ENCODE measurements around the gene DEGS2.

DEGS2 gene

DNA sequence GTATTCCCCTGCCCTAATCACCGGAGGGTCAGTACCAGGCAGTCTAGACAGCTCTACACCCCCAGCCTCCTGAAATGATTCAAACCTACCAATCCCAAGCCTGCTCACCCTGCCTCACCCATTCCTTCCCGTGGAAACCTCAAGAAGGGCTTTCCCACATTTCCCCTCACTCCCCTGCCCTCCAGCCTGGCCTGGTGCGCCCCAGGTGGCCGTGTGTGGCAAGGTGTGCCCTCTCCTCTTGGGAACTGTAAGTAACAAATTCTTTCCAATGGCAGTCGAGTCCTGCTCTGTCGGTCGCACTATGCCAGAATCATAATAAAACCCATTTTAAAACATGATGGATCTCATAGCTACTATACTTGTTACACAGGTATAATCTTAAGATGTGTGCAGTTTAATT is 13.9 kb upstream of the DEGS2 start:
- TF ChIP-seq, protein P1, sequence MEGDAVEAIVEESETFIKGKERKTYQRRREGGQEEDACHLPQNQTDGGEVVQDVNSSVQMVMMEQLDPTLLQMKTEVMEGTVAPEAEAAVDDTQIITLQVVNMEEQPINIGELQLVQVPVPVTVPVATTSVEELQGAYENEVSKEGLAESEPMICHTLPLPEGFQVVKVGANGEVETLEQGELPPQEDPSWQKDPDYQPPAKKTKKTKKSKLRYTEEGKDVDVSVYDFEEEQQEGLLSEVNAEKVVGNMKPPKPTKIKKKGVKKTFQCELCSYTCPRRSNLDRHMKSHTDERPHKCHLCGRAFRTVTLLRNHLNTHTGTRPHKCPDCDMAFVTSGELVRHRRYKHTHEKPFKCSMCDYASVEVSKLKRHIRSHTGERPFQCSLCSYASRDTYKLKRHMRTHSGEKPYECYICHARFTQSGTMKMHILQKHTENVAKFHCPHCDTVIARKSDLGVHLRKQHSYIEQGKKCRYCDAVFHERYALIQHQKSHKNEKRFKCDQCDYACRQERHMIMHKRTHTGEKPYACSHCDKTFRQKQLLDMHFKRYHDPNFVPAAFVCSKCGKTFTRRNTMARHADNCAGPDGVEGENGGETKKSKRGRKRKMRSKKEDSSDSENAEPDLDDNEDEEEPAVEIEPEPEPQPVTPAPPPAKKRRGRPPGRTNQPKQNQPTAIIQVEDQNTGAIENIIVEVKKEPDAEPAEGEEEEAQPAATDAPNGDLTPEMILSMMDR (IDR thresholded peaks at IDR 0.05; ENCODE audit: control insufficient read depth, extremely low read depth, insufficient read depth), result no peak
- no peak for DNase-seq (ENCODE audit: low read depth)
- no peak overlapping the region for H3K4me3 ChIP-seq (ENCODE audit: low read depth, low read length)

DNA sequence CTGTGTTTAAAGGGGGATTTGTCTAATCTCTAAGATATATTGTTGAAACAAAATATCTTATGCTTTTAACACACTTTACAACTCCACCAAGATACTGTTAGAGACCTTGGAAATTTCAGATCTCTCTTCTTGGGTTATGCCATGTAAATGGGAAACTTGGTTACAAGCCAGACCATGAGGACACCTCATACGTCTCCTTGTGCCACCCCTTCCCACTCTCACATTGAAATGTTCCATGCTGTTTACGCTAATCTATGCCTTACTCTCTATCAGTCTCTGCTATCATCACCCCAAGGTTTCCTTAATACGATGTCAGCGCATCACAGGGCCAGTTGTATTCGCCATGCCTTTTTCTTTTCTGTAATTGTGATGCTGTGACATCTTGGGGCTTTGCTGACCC is 13.4 kb upstream of the DEGS2 start:
- TF ChIP-seq, protein P1 (IDR thresholded peaks at IDR 0.05; ENCODE audit: control insufficient read depth, extremely low read depth, insufficient read depth), result no peak
- no peak for DNase-seq (ENCODE audit: low read depth)
- H3K4me3 ChIP-seq (ENCODE audit: low read depth, low read length), result no peak overlapping the region

DNA sequence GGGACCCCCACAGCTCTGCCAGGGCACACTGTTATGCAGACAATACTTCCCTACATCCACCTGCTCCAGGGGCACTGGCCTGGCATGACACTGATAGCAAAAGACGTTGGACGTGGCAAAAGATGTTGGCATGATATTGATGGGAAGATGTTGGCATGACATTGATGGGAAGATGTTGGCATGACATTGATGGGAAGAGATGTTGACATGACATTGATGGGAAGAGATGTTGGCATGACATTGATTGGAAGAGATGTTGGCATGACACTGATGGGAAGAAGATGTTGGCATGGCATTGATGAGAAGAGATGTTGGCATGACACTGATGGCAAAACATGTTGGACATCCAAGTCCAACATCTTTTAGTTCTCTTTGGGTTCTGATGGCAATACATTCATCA is 11.4 kb upstream of the DEGS2 start:
- no peak overlapping the region for H3K4me3 ChIP-seq (ENCODE audit: low read depth, low read length)
- no peak for DNase-seq (ENCODE audit: low read depth)
- TF ChIP-seq, protein P1 (IDR thresholded peaks at IDR 0.05; ENCODE audit: control insufficient read depth, extremely low read depth, insufficient read depth), result no peak

DNA sequence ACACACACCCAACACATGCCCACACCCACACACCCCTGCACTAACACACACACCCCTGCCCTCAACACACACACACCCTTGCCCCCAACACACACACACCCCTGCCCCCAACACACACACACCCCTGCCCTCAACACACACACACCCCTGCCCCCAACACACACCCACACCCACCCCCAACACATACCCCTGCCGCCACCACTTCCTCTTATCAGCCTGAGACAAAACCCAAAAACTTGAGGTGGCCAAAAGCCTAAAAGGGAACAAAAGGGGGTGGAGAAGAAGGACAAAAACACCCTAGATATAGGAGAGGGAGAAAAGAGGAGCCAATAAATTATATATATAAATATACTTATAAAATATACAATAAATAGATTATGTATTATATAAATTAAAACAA is 9.1 kb upstream of the DEGS2 start:
- TF ChIP-seq, protein P1 (IDR thresholded peaks at IDR 0.05; ENCODE audit: control insufficient read depth, extremely low read depth, insufficient read depth), result no peak
- DNase-seq (ENCODE audit: low read depth), result no peak
- H3K4me3 ChIP-seq (ENCODE audit: low read depth, low read length), result no peak overlapping the region

DNA sequence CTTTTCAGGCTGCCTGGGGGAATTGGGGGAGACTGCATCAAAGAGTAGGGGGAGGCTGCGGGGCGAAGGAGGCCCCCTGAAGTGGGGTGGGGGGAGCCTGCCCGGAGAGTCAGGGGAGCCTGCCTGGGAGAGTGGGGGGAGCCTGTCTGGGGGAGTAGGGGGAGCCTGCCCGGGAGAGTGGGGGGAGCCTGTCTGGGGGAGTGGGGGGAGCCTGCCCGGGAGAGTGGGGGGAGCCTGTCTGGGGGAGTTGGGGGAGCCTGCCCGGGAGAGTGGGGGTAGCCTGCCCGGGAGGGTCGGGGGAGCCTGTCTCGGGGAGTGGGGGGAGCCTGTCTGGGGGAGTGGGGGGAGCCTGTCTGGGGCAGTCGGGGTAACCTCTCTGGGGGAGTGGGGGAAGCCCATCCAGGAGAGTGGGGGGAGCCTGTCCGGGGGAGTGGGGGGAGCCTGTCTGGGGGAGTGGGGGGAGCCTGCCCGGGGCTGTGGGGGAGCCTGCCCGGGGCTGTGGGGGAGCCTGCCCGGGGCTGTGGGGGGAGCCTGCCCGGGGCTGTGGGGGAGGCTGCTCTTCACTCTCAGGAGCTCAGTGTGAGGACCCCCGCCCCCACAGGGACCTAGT is 6.5 kb upstream of the DEGS2 start:
- TF ChIP-seq, protein P1 (IDR thresholded peaks at IDR 0.05; ENCODE audit: control insufficient read depth, extremely low read depth, insufficient read depth), result no peak
- no peak for DNase-seq (ENCODE audit: low read depth)
- no peak overlapping the region for H3K4me3 ChIP-seq (ENCODE audit: low read depth, low read length)

DNA sequence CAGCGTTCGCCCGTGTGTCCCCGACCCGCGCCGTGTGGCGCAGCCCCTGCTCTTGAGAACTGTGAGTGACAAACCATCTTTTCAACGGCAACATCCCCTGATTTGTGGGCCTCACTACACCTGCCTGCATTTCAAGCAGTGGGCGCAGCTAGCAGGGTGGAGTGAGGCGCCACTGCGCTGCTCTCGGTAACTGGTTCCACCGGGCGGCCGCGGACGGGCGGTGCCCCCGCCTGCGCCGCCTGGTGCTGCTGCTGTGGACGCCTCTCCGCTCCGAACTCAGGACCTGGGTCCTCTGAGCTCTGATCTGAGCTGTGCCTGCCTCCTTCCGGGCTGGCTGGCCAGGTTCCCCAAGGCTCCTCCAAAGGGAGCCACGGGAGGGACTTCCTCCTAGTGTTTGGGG is 5.9 kb upstream of the DEGS2 start:
- TF ChIP-seq, protein P1 (IDR thresholded peaks at IDR 0.05; ENCODE audit: control insufficient read depth, extremely low read depth, insufficient read depth), result no peak
- no peak for DNase-seq (ENCODE audit: low read depth)
- no peak overlapping the region for H3K4me3 ChIP-seq (ENCODE audit: low read depth, low read length)

DNA sequence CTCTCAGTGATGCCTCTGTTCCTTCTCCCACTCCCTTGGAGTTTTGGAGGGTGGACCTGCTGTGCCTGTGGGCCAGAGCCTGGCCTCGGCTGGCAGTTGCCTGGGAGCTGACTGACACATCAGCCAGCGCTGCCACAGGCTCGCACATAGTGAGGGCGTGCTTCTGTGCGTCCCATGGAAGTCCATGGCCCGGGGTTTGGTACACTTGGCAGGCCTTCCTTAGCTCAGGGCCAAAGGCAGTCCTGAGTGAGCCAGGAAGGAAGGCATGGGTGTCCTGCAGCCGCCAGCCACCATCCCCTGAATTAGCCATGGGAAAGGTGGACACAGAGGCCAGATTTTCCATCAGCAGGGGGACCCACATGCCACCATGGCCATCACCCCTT is 1.1 kb upstream of the DEGS2 start:
- no peak overlapping the region for H3K4me3 ChIP-seq (ENCODE audit: low read depth, low read length)
- DNase-seq (ENCODE audit: low read depth), result no peak

More for the DNA sequence above, 1.1 kb upstream of the DEGS2 start:
- TF ChIP-seq, protein P1 (IDR thresholded peaks at IDR 0.05; ENCODE audit: control insufficient read depth, extremely low read depth, insufficient read depth), result no peak

Measured in LNCaP clone FGC (cell line).